Memory B cell (primary cell): ENCODE results near the gene GHDC.
"Not testable (repeated sequence)": the region's sequence is repeated elsewhere in the genome, so short reads cannot be mapped to it uniquely, and the experiment has no call there.

Experiments
- ATAC-seq: fragments of 150-1000 bp; cut with Tn5 transposase; 2 replicates; pipeline ENCODE4 v1.10.0; 2021; ENCODE audit warnings: low read depth, mild to moderate bottlenecking, moderate library complexity
- DNase-seq, 2 donors: peaks; one replicate each; pipeline ENCODE4 v3.0.0; 2022; ENCODE audit warnings: low spot score in 2 of 2
- H3K27ac Mint-ChIP-seq: one replicate; pipeline ENCODE4 v1.8.0; 2022; ENCODE audit warnings: mild to moderate bottlenecking, moderate library complexity, mixed read lengths
- H3K27me3 Mint-ChIP-seq: one replicate; pipeline ENCODE4 v1.8.0; 2022; ENCODE audit warnings: mixed read lengths
- H3K36me3 Mint-ChIP-seq: one replicate; pipeline ENCODE4 v1.8.0; 2022; ENCODE audit warnings: mild to moderate bottlenecking, mixed read lengths
- H3K4me1 Mint-ChIP-seq: one replicate; pipeline ENCODE4 v1.8.0; 2022; ENCODE audit warnings: mixed read lengths
- H3K4me3 Mint-ChIP-seq: one replicate; pipeline ENCODE4 v1.8.0; 2022; ENCODE audit warnings: mild to moderate bottlenecking, moderate library complexity, mixed read lengths
- H3K9me3 Mint-ChIP-seq: one replicate; pipeline ENCODE4 v1.8.0; 2022; ENCODE audit warnings: mixed read lengths

GHDC gene

DNA sequence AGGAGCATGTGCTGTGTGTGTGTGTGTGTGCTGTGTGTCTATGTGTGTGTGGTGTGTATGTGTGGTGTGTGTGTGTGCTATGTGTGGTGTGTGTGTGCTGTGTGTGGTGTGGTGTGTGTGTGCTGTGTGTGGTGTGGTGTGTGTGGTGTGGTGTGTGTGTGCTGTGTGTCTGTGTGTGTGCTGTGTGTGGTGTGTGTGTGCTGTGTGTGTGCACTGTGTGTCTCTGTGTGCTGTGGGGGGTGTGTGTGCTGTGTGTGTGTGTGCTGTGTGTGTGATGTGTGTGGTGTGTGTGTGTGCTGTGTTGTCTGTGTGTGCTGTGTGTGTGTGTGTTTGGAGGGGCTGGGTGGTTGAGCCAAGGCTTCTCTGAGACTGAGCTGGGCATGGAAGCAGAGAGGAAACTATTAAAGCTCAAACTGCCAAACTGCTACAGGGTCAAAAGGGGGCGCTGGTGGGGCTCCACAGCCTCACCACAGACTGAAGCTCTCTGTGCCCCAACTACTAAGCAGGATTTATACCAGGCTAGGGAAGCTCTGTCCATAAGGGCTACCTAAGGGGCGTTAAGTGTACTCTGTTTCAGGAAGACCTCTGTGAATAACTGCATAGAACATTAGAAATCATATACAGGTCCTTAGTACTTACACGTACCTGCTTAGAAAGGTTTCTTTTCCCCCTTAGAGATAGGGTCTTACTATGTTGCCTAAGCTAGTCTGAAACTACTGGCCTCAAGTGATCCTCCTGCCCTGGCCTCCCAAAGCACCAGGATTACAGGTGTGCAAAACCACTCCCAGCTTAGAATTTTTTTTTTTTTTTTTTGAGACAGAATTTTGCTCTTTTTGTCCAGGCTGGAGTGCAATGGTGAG lies 27.8 kb upstream of the GHDC start:
- Mint-ChIP-seq H3K27ac (peak overlapping the region; percentile 70), H3K36me3 (peaks cover 25% of the 10 kb centered on the region), H3K27me3 (no peaks in the 10 kb centered on the region), H3K4me1 (peaks cover 6% of the 10 kb centered on the region), H3K4me3 (no peak overlapping the region), H3K9me3 (no peaks in the 10 kb centered on the region)
- peak; percentile 77 for ATAC-seq
- peak; percentile 26 to 39 for DNase-seq

DNA sequence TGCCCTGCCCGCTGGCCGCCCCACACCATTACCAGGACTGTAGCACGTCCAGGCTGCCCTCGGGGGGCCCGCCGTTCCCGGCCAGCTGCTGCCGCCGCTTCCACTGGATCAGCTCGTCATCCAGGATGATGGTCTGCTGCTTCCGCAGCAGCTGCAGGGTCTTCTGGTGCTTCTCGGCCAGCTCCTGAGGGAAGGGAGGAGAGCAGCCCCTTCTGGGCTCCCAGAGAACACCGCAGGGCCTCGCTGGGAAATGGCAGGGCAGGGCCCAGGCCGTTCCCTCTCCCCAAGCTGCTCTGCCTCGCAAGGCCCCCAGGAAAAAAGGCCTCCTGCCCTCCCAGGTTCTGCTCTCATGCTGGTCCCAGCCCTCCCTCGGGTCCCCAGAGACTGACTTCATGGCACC lies 25.0 kb upstream of the GHDC start:
- H3K4me1 Mint-ChIP-seq, DNase-seq, H3K4me3 Mint-ChIP-seq, H3K27ac Mint-ChIP-seq, ATAC-seq, H3K9me3 Mint-ChIP-seq, H3K27me3 Mint-ChIP-seq: not testable (repeated sequence)
- H3K36me3 Mint-ChIP-seq = peaks cover 28% of the 10 kb centered on the region

DNA sequence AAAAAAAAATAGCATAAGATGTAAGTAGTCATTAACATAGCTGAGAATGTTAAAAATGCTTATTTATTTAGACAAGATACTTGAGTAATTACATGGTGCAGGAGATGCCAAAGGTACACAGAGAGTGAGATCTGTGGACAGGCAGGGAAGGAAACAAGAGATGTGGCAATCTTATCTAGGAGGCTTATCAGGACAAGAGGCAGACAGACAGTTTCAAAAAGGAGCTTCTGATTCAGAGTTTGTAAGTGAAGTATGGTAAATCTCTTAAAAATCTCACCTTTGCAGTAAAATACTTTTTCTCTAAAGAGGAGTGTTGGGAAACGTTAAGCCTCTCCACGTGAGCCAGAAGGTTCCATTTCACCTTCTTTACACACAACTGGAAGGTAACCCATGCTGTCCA lies 19.9 kb upstream of the GHDC start:
- no peaks in the 10 kb centered on the region for H3K9me3 Mint-ChIP-seq
- no peaks in the 10 kb centered on the region for H3K27me3 Mint-ChIP-seq
- H3K4me3 Mint-ChIP-seq = no peak overlapping the region
- no peaks in the 10 kb centered on the region for H3K4me1 Mint-ChIP-seq
- H3K27ac Mint-ChIP-seq = no peak overlapping the region
- ATAC-seq (no peak), DNase-seq (no peak)
- H3K36me3 Mint-ChIP-seq = peaks cover 30% of the 10 kb centered on the region

DNA sequence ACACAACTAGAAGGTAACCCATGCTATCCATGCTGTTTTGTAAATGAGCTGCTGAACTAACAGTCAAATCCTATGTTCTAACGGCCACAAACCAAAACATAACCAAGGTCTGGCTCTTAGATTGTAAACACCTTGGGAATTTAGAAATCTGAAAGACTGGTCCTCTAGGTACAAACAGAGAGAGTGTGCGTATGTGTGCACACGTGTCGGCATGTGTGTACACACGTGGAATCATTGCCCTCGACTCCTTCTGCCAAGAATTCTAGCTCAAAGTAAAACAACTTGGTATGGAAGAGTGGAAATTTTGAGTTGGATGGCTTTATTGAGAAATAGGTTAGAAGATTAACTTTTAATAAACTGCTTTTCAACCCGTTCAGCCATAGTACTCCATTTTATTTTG lies 18.1 kb upstream of the GHDC start:
- H3K27me3 Mint-ChIP-seq = no peaks in the 10 kb centered on the region
- ATAC-seq (no peak), DNase-seq (no peak)
- no peaks in the 10 kb centered on the region for H3K4me1 Mint-ChIP-seq
- H3K36me3 Mint-ChIP-seq = peaks cover 27% of the 10 kb centered on the region
- no peak overlapping the region for H3K4me3 Mint-ChIP-seq
- no peak overlapping the region for H3K27ac Mint-ChIP-seq
- no peaks in the 10 kb centered on the region for H3K9me3 Mint-ChIP-seq

DNA sequence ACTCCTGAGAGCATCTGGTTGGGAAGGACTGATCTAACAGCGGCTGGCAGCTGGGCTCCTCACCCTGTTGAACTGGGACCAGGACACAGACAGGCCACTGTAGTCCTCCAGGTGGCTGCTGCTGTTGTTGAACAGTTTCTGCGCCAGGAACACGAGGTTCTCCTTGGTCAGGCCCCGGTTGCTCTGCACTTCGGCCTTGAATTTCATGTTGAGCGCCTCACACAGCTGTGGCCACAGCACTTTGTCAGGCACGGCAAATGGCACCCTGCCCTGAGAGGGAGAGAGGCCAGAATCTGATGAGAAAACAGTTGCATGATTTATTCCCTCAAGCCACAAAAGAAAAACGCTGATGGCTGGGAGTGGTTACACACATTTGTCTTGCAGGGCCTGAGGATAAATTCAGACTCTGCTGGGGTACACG lies 17.6 kb upstream of the GHDC start:
- H3K9me3 Mint-ChIP-seq, DNase-seq, H3K4me3 Mint-ChIP-seq, H3K27me3 Mint-ChIP-seq, H3K27ac Mint-ChIP-seq, H3K4me1 Mint-ChIP-seq, ATAC-seq: not testable (repeated sequence)
- peaks cover 24% of the 10 kb centered on the region for H3K36me3 Mint-ChIP-seq

DNA sequence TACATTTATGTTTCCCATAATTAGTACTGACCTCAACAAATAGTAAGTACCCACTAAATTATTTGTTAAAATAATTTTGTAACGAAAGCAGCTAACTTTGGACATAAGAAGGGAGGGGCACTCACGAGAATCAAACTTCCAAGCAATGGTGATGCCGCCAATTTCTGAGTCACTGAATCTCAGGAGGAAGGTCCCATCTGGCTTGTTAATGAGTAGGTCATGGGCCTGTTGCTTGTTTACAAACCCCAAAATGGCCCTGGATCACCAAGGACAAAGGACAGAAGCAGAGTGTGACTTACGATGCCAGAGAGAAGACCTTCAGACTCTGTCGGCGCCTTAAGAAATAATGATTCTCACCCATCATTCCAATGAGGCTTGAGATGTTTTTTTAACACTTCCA lies 15.8 kb upstream of the GHDC start:
- H3K4me1 Mint-ChIP-seq = no peaks in the 10 kb centered on the region
- H3K27ac Mint-ChIP-seq = no peak overlapping the region
- no peaks in the 10 kb centered on the region for H3K27me3 Mint-ChIP-seq
- DNase-seq (no peak), ATAC-seq (no peak)
- no peak overlapping the region for H3K4me3 Mint-ChIP-seq
- no peaks in the 10 kb centered on the region for H3K9me3 Mint-ChIP-seq
- H3K36me3 Mint-ChIP-seq = peaks cover 27% of the 10 kb centered on the region

DNA sequence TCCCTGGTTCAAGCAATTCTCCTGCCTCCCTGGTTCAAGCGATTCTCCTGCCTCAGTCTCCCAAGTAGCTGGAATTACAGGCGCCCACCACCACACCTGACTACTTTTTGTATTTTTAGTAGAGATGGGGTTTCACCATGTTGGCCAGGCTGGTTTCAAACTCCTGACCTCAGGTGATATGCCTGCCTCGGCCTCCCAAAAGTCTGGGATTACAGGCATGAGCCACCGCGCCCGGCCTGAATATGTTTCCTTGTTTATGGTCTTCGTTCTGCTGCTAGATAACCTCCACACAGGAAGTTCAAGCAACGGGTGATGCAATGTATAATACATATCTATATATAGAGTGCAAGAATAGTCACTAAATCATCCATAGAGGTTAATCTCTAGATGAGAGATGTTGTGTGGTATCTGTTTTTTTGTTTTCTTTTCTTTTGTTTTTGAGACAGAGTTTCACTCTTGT lies 11.9 kb upstream of the GHDC start:
- DNase-seq, H3K27me3 Mint-ChIP-seq, ATAC-seq, H3K9me3 Mint-ChIP-seq, H3K4me1 Mint-ChIP-seq, H3K4me3 Mint-ChIP-seq: not testable (repeated sequence)
- peaks cover 33% of the 10 kb centered on the region for H3K36me3 Mint-ChIP-seq
- H3K27ac Mint-ChIP-seq = peak overlapping the region; percentile 45

DNA sequence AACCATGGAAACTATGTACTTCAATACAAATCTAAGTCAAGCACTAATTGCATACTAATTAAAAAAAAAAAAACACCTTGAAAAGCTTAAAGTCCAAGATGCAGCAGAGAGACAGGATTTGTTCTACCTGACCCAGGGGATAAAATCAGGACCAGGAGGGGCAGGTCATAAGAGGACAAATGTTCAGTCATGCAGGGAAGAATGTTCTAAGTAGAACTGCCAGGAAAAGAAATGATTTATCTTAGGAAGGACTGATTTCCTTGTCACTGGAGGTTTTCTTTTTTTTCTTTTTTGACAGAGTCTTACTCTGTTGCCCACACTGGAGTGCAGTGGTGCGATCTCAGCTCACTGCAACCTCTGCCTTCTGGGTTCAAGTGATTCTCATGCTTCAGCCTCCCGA lies 9.1 kb upstream of the GHDC start:
- Mint-ChIP-seq H3K27ac (peak overlapping the region; percentile 36), H3K27me3 (no peaks in the 10 kb centered on the region), H3K36me3 (peaks cover 25% of the 10 kb centered on the region), H3K4me3 (no peak overlapping the region), H3K4me1 (peaks cover 11% of the 10 kb centered on the region), H3K9me3 (no peaks in the 10 kb centered on the region)
- no peak for ATAC-seq
- DNase-seq = no peak

DNA sequence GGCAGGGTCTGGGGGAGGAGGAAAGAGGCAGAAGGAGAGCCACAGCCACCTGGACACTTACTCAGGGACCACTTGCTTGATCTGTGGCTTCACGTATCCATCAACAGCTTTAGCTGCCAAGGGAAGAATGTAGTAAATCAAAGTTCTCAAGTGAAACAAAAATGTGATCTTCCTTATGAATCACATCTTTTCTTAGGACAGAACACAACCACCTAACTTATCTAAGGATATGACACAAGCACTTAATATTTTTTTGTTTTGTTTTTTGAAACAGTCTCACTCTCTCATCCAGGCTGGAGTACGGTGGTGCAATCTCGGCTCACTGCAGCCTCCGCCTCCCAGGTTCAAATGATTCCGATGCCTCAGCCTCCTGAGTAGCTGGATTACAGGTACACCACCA lies 8.4 kb upstream of the GHDC start:
- no peak for ATAC-seq
- H3K9me3 Mint-ChIP-seq = no peaks in the 10 kb centered on the region
- H3K4me1 Mint-ChIP-seq = peaks cover 11% of the 10 kb centered on the region
- peak overlapping the region; percentile 36 for H3K27ac Mint-ChIP-seq
- H3K36me3 Mint-ChIP-seq = peaks cover 25% of the 10 kb centered on the region
- H3K4me3 Mint-ChIP-seq = no peak overlapping the region
- H3K27me3 Mint-ChIP-seq = no peaks in the 10 kb centered on the region
- DNase-seq = no peak

DNA sequence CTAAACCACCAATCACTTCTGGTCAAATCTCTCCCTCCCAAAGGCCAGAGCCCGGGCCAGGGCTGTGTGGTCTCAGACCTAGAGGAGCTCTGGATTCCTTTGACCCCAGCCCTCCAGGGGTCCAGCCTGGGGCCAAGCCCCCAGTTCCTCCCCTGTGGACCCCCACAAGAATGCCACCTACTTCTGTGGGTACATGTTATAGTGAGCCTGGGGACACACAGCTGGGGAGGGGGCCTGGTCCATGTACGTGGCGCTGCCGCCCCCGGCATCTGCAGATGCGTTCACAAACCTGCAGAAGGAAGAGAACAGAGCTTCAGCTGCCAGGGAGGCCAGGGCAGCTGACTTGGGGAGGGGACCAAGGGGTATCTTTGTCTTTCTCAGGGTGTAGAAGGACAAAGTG lies 7.9 kb upstream of the GHDC start:
- Mint-ChIP-seq H3K27me3 (no peaks in the 10 kb centered on the region), H3K4me1 (peaks cover 11% of the 10 kb centered on the region), H3K9me3 (no peaks in the 10 kb centered on the region), H3K27ac (peak overlapping the region; percentile 98), H3K36me3 (peaks cover 22% of the 10 kb centered on the region), H3K4me3 (no peak overlapping the region)
- ATAC-seq (no peak), DNase-seq (no peak)

DNA sequence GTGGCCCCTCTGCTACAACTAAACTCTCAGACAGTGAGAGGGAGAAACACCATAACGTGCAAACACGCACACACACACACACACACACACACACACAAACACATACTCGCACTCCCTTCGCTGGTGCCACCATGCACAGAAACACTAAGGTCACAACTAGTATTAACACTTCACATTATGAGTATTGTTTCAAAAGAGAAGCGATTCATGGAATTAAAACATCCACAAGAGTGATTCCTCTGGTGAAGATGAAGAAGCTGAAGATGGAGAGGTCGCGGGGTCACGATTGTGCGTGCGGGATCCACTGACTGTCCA lies 7.1 kb upstream of the GHDC start:
- ATAC-seq (no peak), DNase-seq (no peak)
- no peaks in the 10 kb centered on the region for H3K27me3 Mint-ChIP-seq
- H3K27ac Mint-ChIP-seq = peak overlapping the region; percentile 98
- no peaks in the 10 kb centered on the region for H3K9me3 Mint-ChIP-seq
- H3K4me1 Mint-ChIP-seq = peaks cover 11% of the 10 kb centered on the region
- H3K4me3 Mint-ChIP-seq = no peak overlapping the region
- peaks cover 22% of the 10 kb centered on the region for H3K36me3 Mint-ChIP-seq

DNA sequence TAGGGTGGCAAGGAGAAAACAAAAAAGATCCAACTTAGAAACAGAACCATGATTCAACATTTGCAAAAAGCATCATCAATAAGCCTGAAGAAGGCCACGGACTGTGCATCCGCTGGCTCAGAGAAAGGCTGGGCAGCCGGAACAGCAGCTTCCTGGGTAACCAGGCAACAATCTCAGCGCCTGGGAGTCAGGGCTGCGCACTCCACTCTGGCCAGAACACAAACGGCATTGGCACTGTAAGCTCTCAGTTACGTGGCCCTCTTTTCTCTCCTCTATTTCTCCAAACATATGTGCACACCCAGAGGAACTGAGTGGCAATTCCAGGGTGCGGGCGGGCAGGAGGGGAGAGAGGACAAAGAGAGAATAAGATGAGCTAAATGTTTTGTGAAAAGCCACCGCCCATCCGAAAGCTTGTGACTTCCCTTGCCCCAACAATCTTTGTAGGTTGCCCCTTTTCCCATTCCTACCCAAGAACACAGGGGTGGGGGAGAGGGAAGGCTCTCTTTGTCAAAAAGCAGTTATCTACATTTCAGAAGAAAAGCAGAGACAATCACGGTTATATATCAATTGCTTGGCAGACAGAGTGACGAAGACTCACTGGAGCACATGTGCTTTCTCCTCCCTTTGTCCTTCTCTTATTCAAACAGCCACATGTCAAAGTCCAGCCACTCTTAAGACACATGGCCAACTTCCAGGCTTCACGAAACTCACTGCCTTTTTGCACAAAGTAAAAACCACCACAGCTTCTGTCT lies 6.6 kb upstream of the GHDC start:
- Mint-ChIP-seq H3K4me3 (no peak overlapping the region), H3K27ac (peak overlapping the region; percentile 98), H3K4me1 (peaks cover 11% of the 10 kb centered on the region), H3K27me3 (no peaks in the 10 kb centered on the region), H3K9me3 (no peaks in the 10 kb centered on the region), H3K36me3 (peaks cover 20% of the 10 kb centered on the region)
- no peak for ATAC-seq
- no peak for DNase-seq

DNA sequence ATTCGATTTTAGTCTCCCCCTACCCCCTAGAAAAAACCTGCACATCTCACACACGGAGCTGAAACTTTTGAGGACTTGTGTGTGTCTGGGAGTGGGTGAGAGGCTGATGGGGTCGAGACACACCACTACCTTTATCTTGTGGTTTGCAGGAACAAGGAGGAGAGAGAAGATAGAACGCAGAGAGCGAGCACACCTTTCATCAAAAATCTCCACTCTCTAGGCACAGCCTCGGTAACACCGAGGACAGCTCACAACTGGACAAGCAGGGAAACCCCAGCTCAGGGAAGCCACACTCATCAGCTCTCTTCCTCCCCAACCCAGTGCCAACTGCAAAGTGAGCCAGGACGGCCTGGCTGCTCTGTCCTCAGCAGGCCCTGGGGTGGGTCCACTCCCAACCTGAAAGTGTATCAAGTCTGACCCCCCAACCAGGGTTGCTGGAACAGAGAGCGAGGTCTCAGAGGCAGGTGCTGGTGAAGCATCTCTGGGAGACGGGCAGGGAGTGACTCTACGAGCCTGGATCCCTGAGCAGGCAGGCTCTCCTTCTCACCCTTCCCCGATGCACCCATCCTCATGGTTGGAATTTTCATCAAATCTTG lies 5.2 kb upstream of the GHDC start:
- Mint-ChIP-seq H3K27ac (peak overlapping the region; percentile 98), H3K9me3 (no peaks in the 10 kb centered on the region), H3K36me3 (peaks cover 13% of the 10 kb centered on the region), H3K27me3 (no peaks in the 10 kb centered on the region), H3K4me3 (no peak overlapping the region), H3K4me1 (peaks cover 11% of the 10 kb centered on the region)
- ATAC-seq (no peak), DNase-seq (no peak)

DNA sequence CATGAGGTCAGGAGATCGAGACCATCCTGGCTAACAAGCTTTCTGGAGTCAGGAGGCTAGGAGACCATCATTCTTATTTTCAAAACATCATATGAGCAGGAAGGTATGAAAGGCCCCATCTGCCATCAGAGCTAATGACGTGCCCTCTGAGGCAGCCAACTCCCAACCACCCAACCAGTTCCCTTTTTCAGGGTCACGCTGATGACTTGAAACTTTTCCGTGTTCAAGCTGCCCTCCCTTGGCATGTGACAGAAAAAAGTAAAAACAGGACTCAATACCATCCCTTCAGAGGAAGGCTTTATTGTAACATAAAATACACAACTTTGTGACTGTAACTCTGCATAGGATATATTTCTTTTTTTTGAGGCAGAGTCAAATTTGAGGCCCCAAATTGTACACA lies 4.6 kb upstream of the GHDC start:
- peaks cover 14% of the 10 kb centered on the region for H3K4me1 Mint-ChIP-seq
- H3K36me3 Mint-ChIP-seq = peaks cover 8% of the 10 kb centered on the region
- ATAC-seq = peak; percentile 90
- H3K9me3 Mint-ChIP-seq = no peaks in the 10 kb centered on the region
- DNase-seq = peak in 1 of 2 donors; percentile 72
- no peak overlapping the region for H3K4me3 Mint-ChIP-seq
- no peaks in the 10 kb centered on the region for H3K27me3 Mint-ChIP-seq
- peak overlapping the region; percentile 98 for H3K27ac Mint-ChIP-seq
